ENCODE results near the gene MTHFD2L. TPM values are rescaled to one million over a fixed set of nuclear protein-coding genes. Genes with fewer than 3 reads are reported as not detected.

MTHFD2L gene
- total RNA-seq, 1 experiment from 2014 or later = 34.0 TPM

DNA sequence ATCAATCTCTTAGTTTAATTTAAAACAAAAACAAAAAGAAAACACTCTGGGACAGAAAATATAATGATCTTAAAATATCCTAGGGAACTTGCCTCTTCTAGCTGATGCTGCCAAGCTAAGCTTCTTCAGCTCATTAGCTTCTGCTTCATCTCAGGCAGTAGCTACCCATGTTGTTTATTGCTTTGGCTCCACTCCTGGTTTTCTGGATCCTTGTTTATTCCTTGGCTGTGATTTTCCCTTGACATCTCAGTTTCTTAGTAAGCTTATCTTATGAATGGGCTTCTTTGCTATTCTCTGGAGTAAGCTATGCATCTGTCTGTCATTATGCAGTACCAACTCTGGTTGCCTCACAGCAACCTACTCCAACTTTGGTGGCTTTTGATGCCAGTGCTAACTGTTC is 5.1 kb upstream of the MTHFD2L start:
- BruUV-seq (replicated peaks) = no TSS peak
- no peak overlapping the region for H2AFZ ChIP-seq (ENCODE audit: low read length)
- TF ChIP-seq EZH2phosphoT487 (IDR thresholded peaks at IDR 0.05; ENCODE audit: borderline replicate concordance, low read length) (no peak), EZH2 (IDR thresholded peaks at IDR 0.05; ENCODE audit: low read length, unreplicated experiment) (no peak)
- TF ChIP-seq, protein P1, sequence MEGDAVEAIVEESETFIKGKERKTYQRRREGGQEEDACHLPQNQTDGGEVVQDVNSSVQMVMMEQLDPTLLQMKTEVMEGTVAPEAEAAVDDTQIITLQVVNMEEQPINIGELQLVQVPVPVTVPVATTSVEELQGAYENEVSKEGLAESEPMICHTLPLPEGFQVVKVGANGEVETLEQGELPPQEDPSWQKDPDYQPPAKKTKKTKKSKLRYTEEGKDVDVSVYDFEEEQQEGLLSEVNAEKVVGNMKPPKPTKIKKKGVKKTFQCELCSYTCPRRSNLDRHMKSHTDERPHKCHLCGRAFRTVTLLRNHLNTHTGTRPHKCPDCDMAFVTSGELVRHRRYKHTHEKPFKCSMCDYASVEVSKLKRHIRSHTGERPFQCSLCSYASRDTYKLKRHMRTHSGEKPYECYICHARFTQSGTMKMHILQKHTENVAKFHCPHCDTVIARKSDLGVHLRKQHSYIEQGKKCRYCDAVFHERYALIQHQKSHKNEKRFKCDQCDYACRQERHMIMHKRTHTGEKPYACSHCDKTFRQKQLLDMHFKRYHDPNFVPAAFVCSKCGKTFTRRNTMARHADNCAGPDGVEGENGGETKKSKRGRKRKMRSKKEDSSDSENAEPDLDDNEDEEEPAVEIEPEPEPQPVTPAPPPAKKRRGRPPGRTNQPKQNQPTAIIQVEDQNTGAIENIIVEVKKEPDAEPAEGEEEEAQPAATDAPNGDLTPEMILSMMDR (conservative IDR thresholded peaks at IDR 0.05; ENCODE audit: low read depth, low read length) = no peak
- H3K27me3 ChIP-seq (ENCODE audit: low read length) = no peaks in the 10 kb centered on the region
- no peak overlapping the region for H3K9ac ChIP-seq (ENCODE audit: low read length)
- intact Hi-C loops (cut with micrococcal nuclease) = no loop called here
- H4K20me1 ChIP-seq (ENCODE audit: low read length) = no peaks in the 10 kb centered on the region
- no peaks in the 10 kb centered on the region for H3K9me2 ChIP-seq (replicated peaks; ENCODE audit: low read length)
- H3K4me3 ChIP-seq (ENCODE audit: low read length) = no peak overlapping the region
- ChIA-PET POLR2A (ENCODE audit: unreplicated experiment) (no interaction called here), CTCF (interaction anchor here (0.6 kb wide), 1 partner anchor 12 kb away, joined by 3 read pairs; no protein-coding TSS in a partner anchor)
- H3K4me2 ChIP-seq (ENCODE audit: low read length) = no peak overlapping the region
- no peak overlapping the region for H3K27ac ChIP-seq (ENCODE audit: low read length)
- H3K4me1 ChIP-seq (ENCODE audit: insufficient read depth, low read length) = peaks cover 14% of the 10 kb centered on the region
- no peak for DNase-seq
- H3F3A ChIP-seq (ENCODE audit: low read length, unreplicated experiment) = no peaks in the 10 kb centered on the region
- peaks cover 15% of the 10 kb centered on the region; the same call in 1 of the 2 replicates for H3K79me2 ChIP-seq (ENCODE audit: low read length)
- no peaks in the 10 kb centered on the region for H3K36me3 ChIP-seq (ENCODE audit: low read depth, low read length)
- no peak for ATAC-seq
- no peaks in the 10 kb centered on the region for H3K9me3 ChIP-seq (ENCODE audit: low read length)

- no peaks in the 10 kb centered on the region for H3K9me2 ChIP-seq (replicated peaks; ENCODE audit: low read length)
- POLR2A ChIA-PET (ENCODE audit: unreplicated experiment) = interaction anchor here (0.6 kb wide), 1 partner anchor 916 kb away, joined by 25 read pairs; no protein-coding TSS in a partner anchor
- H3K4me2 ChIP-seq (ENCODE audit: low read length) = peak overlapping the region; percentile 87
- ATAC-seq = no peak
- TF ChIP-seq, protein P1 (conservative IDR thresholded peaks at IDR 0.05; ENCODE audit: low read depth, low read length) = no peak
- TF ChIP-seq EZH2phosphoT487 (IDR thresholded peaks at IDR 0.05; ENCODE audit: borderline replicate concordance, low read length) (no peak), EZH2 (IDR thresholded peaks at IDR 0.05; ENCODE audit: low read length, unreplicated experiment) (no peak)
- H4K20me1 ChIP-seq (ENCODE audit: low read length) = peaks cover 25% of the 10 kb centered on the region
- CTCF ChIA-PET = no interaction called here
- H3K4me3 ChIP-seq (ENCODE audit: low read length) = peak overlapping the region; percentile 82; the same call in 1 of the 2 replicates
- DNase-seq = no peak
- no peaks in the 10 kb centered on the region for H3F3A ChIP-seq (ENCODE audit: low read length, unreplicated experiment)
- no peaks in the 10 kb centered on the region for H3K27me3 ChIP-seq (ENCODE audit: low read length)
- peaks cover 27% of the 10 kb centered on the region for H3K4me1 ChIP-seq (ENCODE audit: insufficient read depth, low read length)
- peaks cover 49% of the 10 kb centered on the region for H3K79me2 ChIP-seq (ENCODE audit: low read length)
- no peaks in the 10 kb centered on the region for H3K9me3 ChIP-seq (ENCODE audit: low read length)
- H2AFZ ChIP-seq (ENCODE audit: low read length) = no peak overlapping the region
- peak overlapping the region; percentile 84 for H3K27ac ChIP-seq (ENCODE audit: low read length)
- no TSS peak for BruUV-seq (replicated peaks)
- peak overlapping the region; percentile 82 for H3K9ac ChIP-seq (ENCODE audit: low read length)
- H3K36me3 ChIP-seq (ENCODE audit: low read depth, low read length) = peaks cover 17% of the 10 kb centered on the region
- intact Hi-C loops (cut with micrococcal nuclease) = no loop called here
These were observed 1.4 kb upstream of the MTHFD2L start for GRCh38 chr4:74156521-74156920.

DNA sequence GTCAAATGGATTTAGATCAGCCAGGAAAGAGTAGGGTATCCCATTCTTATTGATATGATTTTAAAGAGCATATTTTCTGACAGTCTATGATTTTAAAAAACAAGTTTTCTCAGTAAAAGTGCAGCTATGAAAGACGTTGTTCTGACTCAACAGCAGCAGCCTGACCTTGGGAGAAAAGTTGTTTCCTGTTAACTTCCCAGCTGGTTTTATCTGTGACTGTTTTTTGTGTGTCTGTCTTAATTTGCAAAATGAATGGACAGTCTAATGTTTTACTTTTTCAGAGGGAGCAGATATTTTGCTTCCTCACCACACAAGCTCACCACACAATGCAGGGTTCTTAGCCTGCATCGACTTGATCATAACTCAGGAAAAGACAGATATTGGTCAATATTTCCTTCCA is 764 bp upstream of the MTHFD2L start:
- peak overlapping the region; percentile 87 for H3K4me2 ChIP-seq (ENCODE audit: low read length)
- CTCF ChIA-PET = no interaction called here
- H4K20me1 ChIP-seq (ENCODE audit: low read length) = peaks cover 25% of the 10 kb centered on the region
- DNase-seq (no peak), ATAC-seq (peak; percentile 1; the same call in 1 of the 2 replicates)
- no peaks in the 10 kb centered on the region for H3K9me2 ChIP-seq (replicated peaks; ENCODE audit: low read length)
- no peaks in the 10 kb centered on the region for H3K27me3 ChIP-seq (ENCODE audit: low read length)
- BruUV-seq (replicated peaks) = TSS peak; percentile 94
- no peaks in the 10 kb centered on the region for H3F3A ChIP-seq (ENCODE audit: low read length, unreplicated experiment)
- H3K9ac ChIP-seq (ENCODE audit: low read length) = peak overlapping the region; percentile 82
- intact Hi-C loops (cut with micrococcal nuclease) = loop anchor here (1.0 kb wide), 1 partner anchor 40 kb away; no protein-coding TSS in a partner anchor
- peaks cover 24% of the 10 kb centered on the region for H3K36me3 ChIP-seq (ENCODE audit: low read depth, low read length)
- H3K4me3 ChIP-seq (ENCODE audit: low read length) = peak overlapping the region; percentile 82
- H3K79me2 ChIP-seq (ENCODE audit: low read length) = peaks cover 55% of the 10 kb centered on the region
- H3K9me3 ChIP-seq (ENCODE audit: low read length) = no peaks in the 10 kb centered on the region
- peak overlapping the region; percentile 85 for H2AFZ ChIP-seq (ENCODE audit: low read length)
- POLR2A ChIA-PET (ENCODE audit: unreplicated experiment) = interaction anchor here (0.5 to 0.7 kb wide), 5 partner anchors 58 to 1802 kb away, joined by 3 to 25 read pairs (median 3); partner anchors contain the start of gene CXCL2
- TF ChIP-seq EZH2 (IDR thresholded peaks at IDR 0.05; ENCODE audit: low read length, unreplicated experiment) = no peak
- no peak for TF ChIP-seq EZH2phosphoT487 (IDR thresholded peaks at IDR 0.05; ENCODE audit: borderline replicate concordance, low read length)
- TF ChIP-seq, protein P1 (conservative IDR thresholded peaks at IDR 0.05; ENCODE audit: low read depth, low read length) = no peak
- H3K27ac ChIP-seq (ENCODE audit: low read length) = peak overlapping the region; percentile 84
- H3K4me1 ChIP-seq (ENCODE audit: insufficient read depth, low read length) = peaks cover 27% of the 10 kb centered on the region

All from PC-3 (cell line).